Measurements from ENCODE around the gene DLL1.
"Not testable (repeated sequence)": the region's sequence is repeated elsewhere in the genome, so short reads cannot be mapped to it uniquely, and the experiment has no call there.

DLL1 gene

DNA sequence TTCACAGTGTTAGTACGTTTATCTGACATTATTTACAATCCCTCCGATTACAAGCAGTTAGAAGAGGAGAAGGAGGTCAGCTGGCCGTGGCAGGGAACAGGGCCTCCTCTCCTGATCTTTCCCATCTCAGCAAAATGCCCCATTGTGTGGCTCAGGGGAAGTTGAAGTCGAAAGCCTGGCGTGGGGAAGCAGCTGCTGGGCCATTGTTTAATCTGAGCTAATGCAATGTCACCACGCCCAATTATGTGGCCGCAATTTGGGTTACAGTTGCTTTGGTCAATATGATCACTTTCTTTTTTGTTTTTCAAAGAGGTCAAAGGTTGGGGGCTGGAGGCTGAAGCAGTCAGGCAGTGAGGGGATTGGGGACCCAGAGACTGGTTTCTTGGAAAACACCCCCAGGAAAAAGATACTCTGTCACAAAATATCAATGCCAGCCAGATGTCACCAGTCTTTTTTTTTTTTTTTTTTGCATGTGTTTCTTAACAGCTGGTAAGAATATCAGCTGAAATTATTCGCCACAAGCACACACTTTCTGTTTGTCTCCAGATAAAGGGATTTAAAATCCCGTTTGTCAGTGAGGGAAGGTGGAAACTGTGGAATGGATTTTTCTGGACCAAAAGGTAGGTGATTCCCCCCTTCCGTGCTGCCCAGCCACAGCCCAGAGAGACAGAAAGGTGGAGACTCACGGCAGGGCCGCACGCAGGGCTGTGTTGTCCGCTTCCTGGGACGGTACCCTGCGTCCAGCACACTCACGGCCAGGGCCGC lies 24.6 kb downstream of the DLL1 start:
- no peak for TF ChIP-seq CTCF (conservative IDR thresholded peaks at IDR 0.05; ENCODE audit: low read depth, low read length)
- no peak for DNase-seq (ENCODE audit: low read depth)
- H3K4me3 ChIP-seq (ENCODE audit: low read length), result no peak overlapping the region

- no peak for DNase-seq (ENCODE audit: low read depth)
- H3K4me3 ChIP-seq (ENCODE audit: low read length), result no peak overlapping the region
- TF ChIP-seq CTCF (conservative IDR thresholded peaks at IDR 0.05; ENCODE audit: low read depth, low read length), result no peak
These were observed 25.2 kb downstream of the DLL1 start for GRCh38 chr6:170265655-170266054.

DNA sequence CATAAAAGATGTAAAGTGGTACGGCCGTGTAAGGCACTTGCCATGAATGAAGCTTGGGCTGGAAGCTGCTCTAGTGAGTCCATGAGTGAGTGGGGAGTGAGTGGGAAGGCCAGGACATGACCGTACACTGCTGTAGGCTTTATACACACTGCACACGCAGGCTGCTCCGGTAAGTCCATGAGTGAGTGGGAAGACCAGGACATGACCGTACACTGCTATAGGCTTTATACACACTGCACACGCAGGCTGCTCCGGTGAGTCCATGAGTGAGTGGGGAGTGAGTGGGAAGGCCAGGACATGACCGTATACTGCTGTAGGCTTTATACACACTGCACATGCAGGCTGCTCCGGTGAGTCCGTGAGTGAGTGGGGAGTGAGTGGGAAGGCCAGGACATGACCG lies 26.2 kb downstream of the DLL1 start:
- H3K4me3 ChIP-seq (ENCODE audit: low read length); DNase-seq (ENCODE audit: low read depth): not testable (repeated sequence)

GRCh38 chr6:170264086-170264485 lies 26.8 kb downstream of the DLL1 start:
- no peak overlapping the region for H3K4me3 ChIP-seq (ENCODE audit: low read length)
- no peak for TF ChIP-seq CTCF (conservative IDR thresholded peaks at IDR 0.05; ENCODE audit: low read depth, low read length)
- DNase-seq (ENCODE audit: low read depth), result no peak

DNA sequence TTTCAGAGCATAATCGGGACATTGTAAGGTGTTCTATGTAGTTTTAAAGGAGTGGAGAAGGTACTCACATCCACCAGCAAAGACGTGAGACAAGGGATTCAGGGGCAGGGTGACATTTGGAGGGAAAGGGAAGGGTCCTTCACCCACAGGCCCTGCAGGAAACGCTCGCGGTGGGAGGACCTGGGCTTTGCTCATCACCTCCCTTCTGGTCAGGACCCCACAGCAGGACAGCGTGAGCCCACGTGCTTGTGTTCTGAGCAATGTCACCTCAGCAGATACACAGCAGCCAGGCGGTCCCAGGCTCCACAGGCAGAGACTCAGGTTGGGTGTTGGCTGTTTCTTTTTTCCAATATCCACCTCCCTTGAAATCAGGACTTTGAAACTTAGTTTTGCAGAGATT lies 27.5 kb downstream of the DLL1 start:
- no peak overlapping the region for H3K4me3 ChIP-seq (ENCODE audit: low read length)
- no peak for TF ChIP-seq CTCF (conservative IDR thresholded peaks at IDR 0.05; ENCODE audit: low read depth, low read length)
- no peak for DNase-seq (ENCODE audit: low read depth)

- H3K4me3 ChIP-seq (ENCODE audit: low read length), result no peak overlapping the region
- TF ChIP-seq CTCF (conservative IDR thresholded peaks at IDR 0.05; ENCODE audit: low read depth, low read length), result no peak
- DNase-seq (ENCODE audit: low read depth), result no peak
These were observed 28.3 kb downstream of the DLL1 start for GRCh38 chr6:170262489-170263088.

GRCh38 chr6:170261643-170262488 lies 29.0 kb downstream of the DLL1 start:
- TF ChIP-seq CTCF (conservative IDR thresholded peaks at IDR 0.05; ENCODE audit: low read depth, low read length), result no peak
- no peak overlapping the region for H3K4me3 ChIP-seq (ENCODE audit: low read length)
- DNase-seq (ENCODE audit: low read depth), result no peak
